Measurements from ENCODE around the gene POM121C.
"Not testable (repeated sequence)": the region's sequence is repeated elsewhere in the genome, so short reads cannot be mapped to it uniquely, and the experiment has no call there.

The POM121C gene

DNA sequence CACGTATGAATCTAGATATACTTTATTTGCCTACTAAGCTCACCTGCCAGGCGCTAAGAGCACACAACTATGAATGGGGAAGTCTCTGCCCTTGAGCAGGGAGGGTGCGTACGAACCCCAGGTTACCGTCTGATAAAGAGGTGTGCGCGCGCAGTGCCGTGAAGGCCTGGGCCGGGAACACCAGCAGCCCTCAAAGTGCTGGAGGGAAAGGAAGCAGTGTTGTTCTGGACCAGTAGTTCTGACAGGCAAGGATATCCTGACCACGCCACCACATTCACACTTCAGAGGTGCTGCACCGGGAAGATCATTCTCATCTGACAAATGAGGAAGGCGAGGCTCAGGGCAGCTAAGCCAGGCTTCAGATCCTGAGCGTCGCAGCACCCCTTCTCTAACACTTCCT lies 62.6 kb downstream of the POM121C start:
- DNase-seq (ENCODE audit: low read depth), result not testable (repeated sequence)

DNA sequence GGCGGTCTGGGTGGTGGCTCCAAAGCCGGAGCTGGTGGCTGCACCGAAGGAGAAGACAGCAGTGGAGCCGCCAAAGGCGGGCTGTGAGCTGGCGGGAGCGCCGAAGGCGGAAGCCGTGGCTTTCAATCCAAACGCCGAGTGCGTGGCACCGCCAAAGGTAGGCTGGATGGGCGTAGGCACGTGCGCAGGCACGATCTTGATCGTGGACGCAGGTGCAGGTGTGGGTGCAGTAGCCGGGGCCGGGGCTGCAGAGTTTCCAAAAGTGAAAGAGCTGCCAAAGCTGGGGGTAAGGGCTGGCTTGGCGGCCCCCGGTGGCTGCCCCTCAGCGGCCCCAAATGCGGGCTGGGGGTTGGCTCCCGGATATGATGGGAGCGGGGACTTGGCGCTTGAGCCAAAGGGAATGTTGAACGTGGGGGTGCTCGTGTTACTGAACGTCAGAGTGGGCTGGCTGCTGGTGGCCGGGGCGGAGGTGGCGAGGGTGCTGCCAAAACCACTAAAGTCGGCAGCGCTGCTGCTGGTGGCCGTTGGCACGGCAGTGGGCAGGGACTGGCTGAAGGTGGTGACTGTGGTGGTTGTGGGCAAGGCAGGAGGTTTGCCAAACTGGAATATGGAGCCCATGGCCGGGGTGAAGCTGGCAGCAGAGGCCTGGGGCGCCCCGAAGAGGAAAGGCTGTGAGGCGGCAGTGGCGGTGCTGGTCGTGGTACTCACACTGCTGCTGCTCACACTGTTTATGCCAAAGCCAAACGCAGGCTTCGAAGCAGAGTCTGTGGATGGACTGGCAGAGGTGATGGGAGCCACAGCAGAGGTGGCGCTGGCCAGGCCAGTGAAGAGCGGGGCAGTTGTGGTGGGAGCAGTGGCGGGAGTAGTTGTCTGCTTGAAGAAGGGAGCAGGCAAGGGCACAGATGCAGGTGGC lies 64.0 kb downstream of the POM121C start:
- not testable (repeated sequence) for DNase-seq (ENCODE audit: low read depth)

DNA sequence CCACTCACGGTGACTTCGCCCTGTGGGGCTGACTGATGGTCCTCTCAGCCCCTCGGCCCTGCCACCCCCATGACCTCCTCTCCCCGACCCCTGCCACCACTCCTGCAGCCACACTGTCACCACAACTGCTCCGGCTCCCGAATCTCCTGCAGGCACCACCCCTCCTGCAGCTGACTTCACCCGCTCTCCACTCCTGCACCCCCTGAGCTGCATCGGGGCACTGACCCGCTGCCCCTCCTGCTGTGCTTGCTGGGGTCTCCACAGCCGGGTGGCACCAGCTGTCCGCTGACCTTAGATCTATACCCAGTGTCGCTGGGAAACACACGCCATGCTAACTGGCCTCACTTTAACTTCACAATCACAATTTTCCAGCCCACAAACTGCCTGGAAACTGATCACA lies 65.9 kb downstream of the POM121C start:
- DNase-seq (ENCODE audit: low read depth), result not testable (repeated sequence)

DNA sequence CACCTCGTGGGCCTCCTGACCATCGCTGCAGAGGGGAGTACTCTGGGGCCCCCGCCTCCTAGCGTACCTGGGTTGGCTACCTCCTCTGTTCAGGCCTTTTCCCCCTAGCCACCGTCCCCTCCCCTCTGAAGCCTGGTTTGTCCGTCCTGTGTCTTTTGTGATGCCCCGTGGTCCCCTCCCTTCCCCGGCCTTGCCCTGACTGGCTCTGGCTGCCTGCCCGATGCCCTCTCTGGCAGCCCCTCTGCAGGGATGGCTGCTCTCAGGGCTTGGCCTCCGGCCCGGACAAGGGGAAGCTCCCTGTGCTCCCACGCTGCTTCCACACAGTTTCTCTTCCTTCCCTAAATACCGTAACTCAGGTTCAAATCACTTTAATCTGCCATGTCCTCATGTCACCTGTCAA lies 66.4 kb downstream of the POM121C start:
- not testable (repeated sequence) for DNase-seq (ENCODE audit: low read depth)

DNA sequence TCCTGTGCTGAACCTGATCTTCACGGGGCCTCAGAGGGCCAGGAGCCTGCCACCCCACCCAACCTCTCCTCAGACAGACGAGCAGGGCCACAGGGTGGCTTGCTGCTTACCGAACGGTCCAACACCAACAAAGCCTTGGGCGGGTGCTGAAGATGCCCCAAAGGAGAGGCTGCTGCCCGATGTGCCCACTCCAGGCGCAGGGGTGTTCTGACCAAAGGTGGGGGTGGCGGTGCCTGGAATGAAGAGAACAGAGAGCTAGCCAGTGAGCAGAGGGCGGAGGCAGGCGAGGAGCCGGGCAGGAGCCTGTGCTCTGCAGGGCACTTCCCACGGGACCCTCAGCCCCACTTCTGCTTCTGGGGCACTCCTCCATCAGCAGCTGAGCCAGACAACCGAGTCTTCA lies 66.9 kb downstream of the POM121C start:
- not testable (repeated sequence) for DNase-seq (ENCODE audit: low read depth)

DNA sequence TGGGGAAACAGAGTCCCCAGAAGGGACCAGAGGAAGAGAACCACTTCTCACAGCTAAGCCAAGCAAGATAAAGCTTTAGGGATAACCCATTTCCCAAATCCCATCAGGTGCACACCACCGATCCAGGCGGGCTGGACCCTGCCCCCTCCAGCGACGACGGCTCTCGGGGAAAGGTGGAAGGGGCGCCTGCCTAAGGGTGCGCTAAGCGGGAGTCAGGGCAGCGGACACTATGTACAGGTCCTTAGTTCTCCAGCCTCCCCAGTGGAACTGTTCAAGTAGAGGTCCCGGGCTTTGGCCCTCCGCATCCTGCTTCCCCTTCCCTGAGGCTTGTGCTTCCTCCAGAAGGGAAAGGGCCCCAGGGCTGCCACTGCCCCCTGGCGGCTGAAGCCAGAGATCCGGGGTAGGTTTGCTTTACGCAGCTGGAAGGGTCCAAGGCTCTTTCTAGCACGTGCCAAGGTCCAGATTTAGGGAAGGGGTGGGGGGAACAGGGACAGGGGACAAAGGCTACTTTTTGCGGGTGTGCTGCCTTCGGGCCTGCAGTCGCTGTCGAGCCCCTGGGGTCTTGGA lies 67.7 kb downstream of the POM121C start:
- DNase-seq (ENCODE audit: low read depth), result not testable (repeated sequence)

DNA sequence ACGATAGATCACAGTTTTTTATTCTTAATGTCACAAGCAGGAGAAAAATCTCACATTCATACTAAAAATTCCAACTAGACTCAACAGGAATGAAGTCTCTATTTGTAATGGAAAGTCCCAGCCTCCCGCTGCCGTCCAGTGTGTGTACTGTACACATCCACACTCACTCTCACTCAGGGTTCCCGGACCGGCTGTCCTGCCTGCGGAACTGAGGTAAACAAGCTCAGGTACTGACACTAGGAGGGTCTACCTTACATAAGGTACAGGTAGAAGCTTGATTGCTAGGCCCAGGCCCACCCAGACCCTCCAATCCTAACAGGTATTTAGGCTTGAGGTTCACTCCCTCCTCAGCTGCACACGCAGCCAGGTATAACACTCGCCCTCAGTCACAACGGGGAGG lies 69.3 kb downstream of the POM121C start:
- DNase-seq (ENCODE audit: low read depth), result not testable (repeated sequence)

DNA sequence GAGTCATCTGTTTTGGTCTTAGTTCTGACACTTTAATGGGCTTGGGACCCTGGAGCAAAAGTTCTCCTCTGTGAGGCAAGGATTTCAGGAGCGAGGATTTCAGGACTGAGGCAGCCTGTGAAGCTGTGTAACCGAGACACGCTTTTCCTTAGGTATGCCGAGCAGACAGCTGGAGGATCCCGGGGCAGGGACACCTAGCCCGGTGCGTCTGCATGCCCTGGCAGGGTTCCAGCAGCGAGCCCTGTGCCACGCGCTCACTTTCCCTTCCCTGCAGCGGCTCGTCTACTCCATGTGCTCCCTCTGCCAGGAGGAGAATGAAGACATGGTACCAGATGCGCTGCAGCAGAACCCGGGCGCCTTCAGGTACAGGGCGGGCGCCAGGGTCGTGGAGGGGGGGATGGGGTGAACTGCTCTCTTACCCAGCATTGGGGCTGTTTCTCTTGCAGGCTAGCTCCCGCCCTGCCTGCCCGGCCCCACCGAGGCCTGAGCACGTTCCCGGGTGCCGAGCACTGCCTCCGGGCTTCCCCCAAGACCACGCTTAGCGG lies 70.2 kb downstream of the POM121C start:
- not testable (repeated sequence) for DNase-seq (ENCODE audit: low read depth)

DNA sequence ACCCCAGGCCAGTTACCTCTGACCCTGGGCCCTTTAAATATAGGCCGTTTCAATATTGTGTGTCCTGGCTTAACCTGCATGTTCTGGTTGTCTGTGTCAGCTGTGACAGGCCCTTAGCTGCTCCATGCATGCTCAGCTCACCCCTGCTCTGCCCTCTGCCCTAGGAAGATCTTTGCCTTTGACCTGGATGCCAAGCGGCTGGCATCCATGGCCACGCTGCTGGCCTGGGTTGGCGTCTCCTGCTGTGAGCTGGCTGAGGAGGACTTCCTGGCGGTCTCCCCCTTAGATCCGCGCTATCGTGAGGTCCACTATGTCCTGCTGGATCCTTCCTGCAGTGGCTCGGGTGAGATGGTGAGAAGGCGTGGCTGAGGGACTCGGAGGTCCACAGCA lies 70.7 kb downstream of the POM121C start:
- not testable (repeated sequence) for DNase-seq (ENCODE audit: low read depth)

DNA sequence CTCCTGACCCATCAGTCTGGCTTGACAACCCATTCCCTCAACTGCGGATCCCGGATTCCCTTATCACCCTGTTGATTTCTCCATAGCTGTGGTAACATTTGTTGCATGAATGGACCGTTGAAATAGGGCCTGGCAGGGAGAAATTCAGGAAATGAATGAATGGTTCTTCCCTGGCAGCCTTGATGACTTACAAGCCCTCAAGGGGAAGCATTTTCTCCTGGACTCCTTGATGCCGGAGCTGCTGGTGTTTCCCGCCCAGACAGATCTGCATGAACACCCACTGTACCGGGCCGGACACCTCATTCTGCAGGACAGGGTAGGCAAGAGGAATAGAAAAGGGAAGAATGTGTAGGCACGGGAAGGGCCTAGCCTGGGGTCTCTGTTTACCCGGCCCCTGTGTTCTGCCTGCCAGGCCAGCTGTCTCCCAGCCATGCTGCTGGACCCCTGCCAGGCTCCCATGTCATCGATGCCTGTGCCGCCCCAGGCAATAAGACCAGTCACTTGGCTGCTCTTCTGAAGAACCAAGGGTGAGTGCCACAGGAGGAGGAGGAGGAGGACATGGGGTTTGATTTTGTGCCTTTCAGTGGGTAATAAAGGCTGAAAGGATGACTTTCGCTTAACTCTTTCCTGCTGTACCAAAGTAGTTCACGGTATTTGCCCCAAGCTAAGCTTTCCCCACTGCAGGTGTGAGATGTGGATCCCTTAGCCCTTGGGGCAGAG lies 71.2 kb downstream of the POM121C start:
- DNase-seq (ENCODE audit: low read depth), result not testable (repeated sequence)

DNA sequence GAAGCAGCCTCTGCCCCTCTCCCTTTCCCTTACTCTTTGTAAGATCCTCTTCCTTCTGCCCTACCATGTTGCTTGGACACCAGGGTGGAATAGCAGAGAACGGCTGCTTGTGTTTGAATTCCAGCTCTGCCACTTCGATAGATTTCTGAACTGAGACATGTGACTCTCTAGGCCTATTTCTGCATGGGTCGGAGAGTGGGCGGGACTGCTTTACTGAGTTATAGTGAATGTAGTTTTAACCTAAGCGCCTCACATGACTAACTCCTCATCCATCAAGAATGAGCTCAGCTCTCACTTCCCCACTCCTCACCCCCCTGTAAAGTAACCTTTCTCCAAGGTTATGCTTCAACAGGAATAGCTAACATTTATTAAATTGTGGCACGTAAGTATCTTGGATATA lies 71.9 kb downstream of the POM121C start:
- DNase-seq (ENCODE audit: low read depth), result not testable (repeated sequence)

DNA sequence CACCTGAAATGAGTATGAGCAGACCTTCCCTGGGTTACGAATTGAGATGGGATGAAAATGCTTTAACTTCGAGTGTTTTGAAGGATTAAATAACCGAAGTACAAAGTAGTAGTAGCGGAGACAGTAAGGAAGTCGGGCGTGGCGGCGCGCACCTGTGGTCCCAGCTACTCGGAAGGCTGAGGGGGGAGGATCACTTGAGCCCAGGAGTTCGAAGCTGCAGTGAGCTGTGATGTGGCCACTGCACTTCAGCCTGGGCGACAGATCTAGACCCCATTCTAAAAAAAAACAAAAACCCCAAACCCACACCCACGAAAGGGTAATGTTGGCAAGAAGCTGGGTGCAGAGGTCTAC lies 75.3 kb downstream of the POM121C start:
- not testable (repeated sequence) for DNase-seq (ENCODE audit: low read depth)

DNA sequence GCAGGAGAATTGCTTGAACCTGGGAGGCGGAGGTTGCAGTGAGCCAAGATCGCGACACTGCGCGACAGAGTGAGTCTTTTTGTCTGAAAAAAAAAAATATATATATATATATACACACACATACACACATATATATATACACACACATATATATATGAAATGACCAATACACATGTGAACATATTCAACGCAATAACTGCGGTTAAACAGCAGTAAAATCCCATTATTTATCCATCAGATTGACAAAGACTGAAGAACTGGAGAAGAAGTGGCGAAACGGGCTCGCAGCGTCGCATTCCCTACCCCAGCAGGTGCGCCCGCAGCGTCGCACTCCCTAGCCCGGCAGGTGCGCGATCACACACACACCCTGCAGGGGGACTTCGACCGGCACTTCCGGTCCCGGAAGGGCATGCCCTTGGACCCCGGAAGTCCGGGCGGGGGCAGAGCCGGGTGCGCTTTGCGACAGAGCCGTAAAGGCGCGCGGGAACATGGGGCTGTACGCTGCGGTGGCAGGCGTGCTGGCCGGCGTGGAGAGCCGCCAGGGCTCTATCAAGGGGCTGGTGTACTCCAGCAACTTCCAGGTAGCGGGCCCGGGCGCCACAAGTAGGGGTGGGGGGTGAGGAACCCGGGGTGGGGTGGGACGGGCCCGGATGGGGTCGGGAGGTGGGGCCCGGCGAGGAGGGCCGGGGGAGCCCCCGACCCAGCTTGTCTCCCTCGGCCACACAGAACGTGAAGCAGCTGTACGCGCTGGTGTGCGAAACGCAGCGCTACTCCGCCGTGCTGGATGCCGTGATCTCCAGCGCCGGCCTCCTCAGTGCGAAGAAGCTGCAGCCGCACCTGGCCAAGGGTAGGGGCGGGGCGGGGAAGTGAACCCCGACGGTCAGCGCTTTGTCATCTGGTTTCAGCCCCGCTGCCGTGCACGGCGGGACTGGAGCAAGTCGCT lies 75.9 kb downstream of the POM121C start:
- DNase-seq (ENCODE audit: low read depth), result not testable (repeated sequence)

DNA sequence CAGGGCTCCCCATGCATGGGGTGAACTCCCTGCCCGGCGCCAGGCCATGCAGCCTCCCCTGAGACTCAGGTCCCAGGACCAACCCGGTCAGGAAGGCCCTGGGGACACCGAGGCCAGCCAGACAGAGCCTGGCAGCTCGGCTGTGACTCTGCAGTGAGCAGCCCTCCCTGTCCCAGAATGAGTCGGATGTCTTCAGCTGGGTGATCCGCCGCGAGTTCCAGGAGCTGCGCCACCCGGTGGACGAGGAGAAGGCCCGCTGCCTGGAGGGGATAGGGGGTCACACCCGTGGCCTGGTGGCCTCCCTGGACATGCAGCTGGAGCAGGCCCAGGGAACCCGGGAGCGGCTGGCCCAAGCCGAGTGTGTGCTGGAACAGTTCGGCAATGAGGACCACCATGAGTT lies 81.4 kb downstream of the POM121C start:
- not testable (repeated sequence) for DNase-seq (ENCODE audit: low read depth)

DNA sequence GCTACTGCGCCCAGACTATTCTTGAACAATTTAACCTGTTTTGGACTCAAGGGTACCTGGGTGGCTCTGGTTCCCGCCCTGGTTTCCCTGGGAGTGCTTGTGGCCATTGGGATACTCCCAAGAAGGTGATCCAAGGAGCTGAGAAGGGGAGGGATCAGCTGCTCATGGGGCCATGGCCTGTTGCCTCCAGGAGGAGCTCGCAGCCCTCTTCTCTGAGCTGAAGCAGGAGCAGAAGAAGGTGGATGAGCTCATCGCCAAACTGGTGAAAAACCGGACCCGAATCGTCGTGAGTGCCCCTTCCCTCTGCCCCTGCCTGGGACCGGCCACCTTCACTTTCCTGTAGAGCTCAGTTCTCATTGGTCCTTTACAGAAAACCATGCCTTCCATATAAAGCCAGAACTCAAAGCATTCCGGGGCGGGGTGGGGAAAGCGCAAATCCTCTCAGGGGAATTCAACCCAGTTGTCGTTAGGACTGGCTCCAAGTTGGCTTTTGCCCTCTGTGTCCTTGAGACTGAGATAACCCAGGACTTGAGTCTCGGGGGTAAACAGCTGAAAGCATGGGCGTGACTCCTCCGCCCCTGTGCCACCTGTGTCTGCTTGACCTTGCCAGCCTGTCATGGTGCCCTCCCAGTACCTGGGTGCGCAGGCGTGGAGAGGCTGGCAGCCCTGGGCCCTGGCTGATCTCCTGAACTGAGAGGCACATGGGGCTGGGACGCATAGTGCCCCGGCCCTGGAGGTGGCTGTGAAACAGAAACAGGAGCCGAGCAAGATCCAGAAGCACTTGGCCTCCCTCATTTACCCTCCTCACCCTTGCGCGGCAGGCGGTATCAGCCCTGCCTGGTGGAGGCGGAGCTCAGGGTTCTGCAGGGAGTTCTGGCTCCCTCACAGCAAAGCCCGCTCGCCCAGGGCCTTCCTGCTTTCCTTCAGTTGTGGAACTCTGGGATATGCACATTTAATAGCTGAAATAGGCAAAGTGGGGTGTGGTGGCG lies 82.3 kb downstream of the POM121C start:
- DNase-seq (ENCODE audit: low read depth), result not testable (repeated sequence)

DNA sequence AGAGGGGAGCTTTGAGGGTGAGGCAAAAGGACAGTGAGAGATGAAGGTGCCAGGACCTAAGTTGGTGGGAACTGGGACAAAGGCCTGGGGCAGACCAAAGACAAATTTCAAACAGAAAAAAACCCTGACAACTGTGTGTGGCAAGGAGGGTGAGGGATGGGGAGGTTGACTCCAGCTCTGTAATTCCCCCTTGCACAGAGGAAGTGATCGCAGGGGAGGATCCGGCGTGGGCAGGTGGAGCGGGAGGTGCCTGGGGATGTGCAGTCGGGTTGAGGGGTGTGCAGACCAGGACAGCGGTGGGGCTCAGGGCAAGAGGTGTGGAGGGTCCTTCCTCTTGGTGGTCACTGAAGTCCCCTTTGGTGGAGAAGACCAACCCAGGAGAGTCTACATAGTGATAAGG lies 85.5 kb downstream of the POM121C start:
- DNase-seq (ENCODE audit: low read depth), result not testable (repeated sequence)

DNA sequence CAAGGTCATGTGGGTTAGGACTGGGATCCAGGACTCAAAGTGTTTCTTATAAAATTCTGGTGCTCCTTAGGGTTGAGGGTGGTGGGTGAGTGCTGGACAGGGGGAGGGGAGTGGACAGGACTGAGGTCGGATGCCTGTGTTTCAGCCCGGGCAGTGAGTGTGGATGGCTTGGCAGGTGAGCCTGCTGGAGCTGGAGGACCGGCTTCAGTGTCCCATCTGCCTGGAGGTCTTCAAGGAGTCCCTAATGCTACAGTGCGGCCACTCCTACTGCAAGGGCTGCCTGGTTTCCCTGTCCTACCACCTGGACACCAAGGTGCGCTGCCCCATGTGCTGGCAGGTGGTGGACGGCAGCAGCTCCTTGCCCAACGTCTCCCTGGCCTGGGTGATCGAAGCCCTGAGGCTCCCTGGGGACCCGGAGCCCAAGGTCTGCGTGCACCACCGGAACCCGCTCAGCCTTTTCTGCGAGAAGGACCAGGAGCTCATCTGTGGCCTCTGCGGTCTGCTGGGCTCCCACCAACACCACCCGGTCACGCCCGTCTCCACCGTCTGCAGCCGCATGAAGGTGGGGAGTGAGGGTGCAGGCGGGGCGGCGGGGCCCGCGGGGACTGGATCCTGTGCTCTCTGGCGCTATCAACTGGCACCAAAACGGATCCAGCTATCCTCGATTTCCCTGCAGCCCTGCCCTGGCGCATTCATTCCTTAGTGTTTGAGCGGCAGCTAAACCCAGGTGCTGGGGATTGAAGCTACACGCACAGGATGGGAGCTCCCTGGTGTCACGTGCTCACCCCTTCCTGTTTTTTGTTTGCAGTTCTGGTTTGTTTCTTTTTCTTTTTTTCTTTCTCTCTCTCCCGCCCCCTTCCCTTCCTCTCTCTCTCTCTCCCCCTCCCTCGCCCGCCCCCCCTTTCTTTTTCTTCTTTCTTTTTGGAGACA lies 87.1 kb downstream of the POM121C start:
- not testable (repeated sequence) for DNase-seq (ENCODE audit: low read depth)

DNA sequence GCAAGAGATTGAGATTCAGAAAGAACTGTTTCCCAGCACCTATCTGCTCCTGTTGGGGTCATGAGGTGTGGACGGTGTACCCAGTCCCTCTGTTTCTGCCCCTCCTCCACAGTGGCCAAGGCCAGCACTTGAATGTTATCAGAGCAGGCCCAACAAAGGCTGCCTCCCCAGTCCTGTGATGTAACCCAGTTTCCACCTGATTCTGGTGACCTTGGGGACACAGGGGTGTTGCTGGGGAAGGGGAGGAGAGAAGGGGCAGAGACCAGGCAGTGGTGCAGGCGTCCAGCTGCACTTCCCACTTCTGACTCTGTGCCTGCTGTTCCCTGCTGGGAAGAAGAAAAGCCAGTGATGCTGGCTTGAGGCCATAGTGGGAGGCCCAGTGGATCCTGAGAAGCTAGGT lies 88.2 kb downstream of the POM121C start:
- not testable (repeated sequence) for DNase-seq (ENCODE audit: low read depth)

DNA sequence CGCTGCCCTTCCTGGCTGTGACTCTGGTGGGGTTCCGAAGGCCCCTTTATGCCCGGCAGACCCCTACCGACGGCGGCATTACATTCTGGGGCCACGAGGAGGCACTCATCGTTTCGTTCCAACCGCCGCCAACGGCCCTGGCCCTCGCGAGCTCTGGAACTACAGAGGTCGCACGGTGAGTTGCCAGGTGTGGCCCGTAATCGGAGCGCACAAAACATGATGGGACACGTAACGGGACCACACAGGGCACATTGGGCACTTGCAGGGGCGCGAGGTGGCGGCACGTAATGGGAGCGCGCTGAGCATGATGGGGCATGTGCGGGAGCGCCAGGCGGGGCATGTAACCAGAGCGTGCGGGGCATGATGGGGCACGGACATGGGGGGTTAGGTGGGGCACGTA lies 90.8 kb downstream of the POM121C start, which contains the start of gene TRIM73:
TSS of gene TRIM73 (plus strand) at position 301 of the 400 bp plus-strand sequence. CDS start 3,305 bp downstream, outside the sequence.
- not testable (repeated sequence) for DNase-seq (ENCODE audit: low read depth)
